Osteocyte (in vitro differentiated cells): Measurements from ENCODE around the gene SMKR1. TPM values are rescaled to one million over a fixed set of nuclear protein-coding genes. Genes with fewer than 3 reads are reported as not detected.

ENCODE experiments used
- DNase-seq: peaks from one replicate; pipeline ENCODE4 v3.0.0; 2021; ENCODE audit warnings: mixed read lengths; ENCODE audit not compliant: unreplicated experiment; ENCODE audit errors: extremely low spot score
- H3K27ac Mint-ChIP-seq: one replicate; pipeline ENCODE4 v1.8.0; 2021; ENCODE audit warnings: mild to moderate bottlenecking, mixed read lengths; ENCODE audit not compliant: unreplicated experiment
- H3K27me3 Mint-ChIP-seq: one replicate; pipeline ENCODE4 v1.8.0; 2021; ENCODE audit warnings: mixed read lengths; ENCODE audit not compliant: unreplicated experiment
- H3K36me3 Mint-ChIP-seq: one replicate; pipeline ENCODE4 v1.8.0; 2021; ENCODE audit warnings: mixed read lengths; ENCODE audit not compliant: unreplicated experiment
- H3K4me1 Mint-ChIP-seq: one replicate; pipeline ENCODE4 v1.8.0; 2021; ENCODE audit warnings: mixed read lengths; ENCODE audit not compliant: unreplicated experiment
- H3K4me3 Mint-ChIP-seq: one replicate; pipeline ENCODE4 v1.8.0; 2021; ENCODE audit warnings: mild to moderate bottlenecking, moderate library complexity, mixed read lengths; ENCODE audit not compliant: unreplicated experiment
- H3K9me3 Mint-ChIP-seq: one replicate; pipeline ENCODE4 v1.8.0; 2021; ENCODE audit warnings: mixed read lengths; ENCODE audit not compliant: unreplicated experiment
- total RNA-seq: library from RNA; stranded (reverse); gene quantifications from 2 replicates; pipeline ENCODE4 v1.2.1, GENCODE V29; 2021
- TF ChIP-seq, protein P1 (sequence below): fragments of 200-600 bp; sonication (generic); IDR thresholded peaks from 2 replicates; pipeline ENCODE4 v1.5.0; 2021; ENCODE audit warnings: antibody characterized with exemption, mild to moderate bottlenecking, moderate library complexity

The SMKR1 gene
- total RNA-seq, 1 donor from 2014 or later: not detected

DNA sequence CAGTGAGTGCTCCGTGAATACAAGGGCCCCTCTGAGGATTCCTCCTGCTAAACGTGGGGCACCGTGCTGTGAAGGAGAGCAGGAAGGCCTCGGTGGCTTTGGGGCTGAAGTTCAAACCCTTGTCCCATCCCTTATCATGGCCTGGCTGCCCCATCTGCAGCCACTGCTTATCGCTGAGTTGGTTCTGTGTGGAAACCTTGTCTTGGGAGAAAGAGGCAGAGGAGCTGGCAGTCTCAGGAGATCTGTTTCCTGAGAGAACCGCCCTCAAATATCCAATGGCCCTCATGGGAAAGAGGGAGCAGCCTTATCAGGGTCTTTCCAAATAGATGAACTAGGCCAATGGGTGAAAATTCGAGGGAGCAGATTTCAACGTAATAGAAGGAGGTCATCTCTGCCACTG is 57.2 kb downstream of the SMKR1 start:
- Mint-ChIP-seq H3K4me3 (no peak overlapping the region), H3K4me1 (no peaks in the 10 kb centered on the region), H3K36me3 (no peaks in the 10 kb centered on the region), H3K9me3 (no peaks in the 10 kb centered on the region), H3K27ac (no peak overlapping the region), H3K27me3 (peaks cover 30% of the 10 kb centered on the region)
- TF ChIP-seq, protein P1, sequence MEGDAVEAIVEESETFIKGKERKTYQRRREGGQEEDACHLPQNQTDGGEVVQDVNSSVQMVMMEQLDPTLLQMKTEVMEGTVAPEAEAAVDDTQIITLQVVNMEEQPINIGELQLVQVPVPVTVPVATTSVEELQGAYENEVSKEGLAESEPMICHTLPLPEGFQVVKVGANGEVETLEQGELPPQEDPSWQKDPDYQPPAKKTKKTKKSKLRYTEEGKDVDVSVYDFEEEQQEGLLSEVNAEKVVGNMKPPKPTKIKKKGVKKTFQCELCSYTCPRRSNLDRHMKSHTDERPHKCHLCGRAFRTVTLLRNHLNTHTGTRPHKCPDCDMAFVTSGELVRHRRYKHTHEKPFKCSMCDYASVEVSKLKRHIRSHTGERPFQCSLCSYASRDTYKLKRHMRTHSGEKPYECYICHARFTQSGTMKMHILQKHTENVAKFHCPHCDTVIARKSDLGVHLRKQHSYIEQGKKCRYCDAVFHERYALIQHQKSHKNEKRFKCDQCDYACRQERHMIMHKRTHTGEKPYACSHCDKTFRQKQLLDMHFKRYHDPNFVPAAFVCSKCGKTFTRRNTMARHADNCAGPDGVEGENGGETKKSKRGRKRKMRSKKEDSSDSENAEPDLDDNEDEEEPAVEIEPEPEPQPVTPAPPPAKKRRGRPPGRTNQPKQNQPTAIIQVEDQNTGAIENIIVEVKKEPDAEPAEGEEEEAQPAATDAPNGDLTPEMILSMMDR: no peak
- DNase-seq: no peak

DNA sequence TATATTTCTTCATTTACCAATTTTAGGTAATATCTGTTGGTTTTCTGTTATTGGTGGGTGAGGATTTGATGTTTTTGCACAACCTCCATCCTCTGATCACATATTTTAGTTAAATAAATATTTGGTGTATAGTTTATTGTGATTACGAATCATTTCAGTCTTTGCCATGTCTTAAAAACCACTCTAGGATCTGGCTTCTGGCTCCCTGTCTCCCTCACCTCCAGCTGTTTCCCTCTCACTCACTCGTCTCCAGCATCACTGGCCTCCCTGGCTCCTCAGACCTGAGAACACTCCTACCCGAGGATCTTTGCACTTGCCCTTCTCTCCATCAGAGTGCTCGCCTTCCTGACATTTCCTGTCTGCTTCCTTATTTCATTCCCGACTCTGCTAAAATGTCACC is 58.5 kb downstream of the SMKR1 start:
- peaks cover 36% of the 10 kb centered on the region for H3K27me3 Mint-ChIP-seq
- no peaks in the 10 kb centered on the region for H3K36me3 Mint-ChIP-seq
- no peak overlapping the region for H3K4me3 Mint-ChIP-seq
- DNase-seq: no peak
- TF ChIP-seq, protein P1: no peak
- H3K27ac Mint-ChIP-seq: no peak overlapping the region
- no peaks in the 10 kb centered on the region for H3K4me1 Mint-ChIP-seq
- no peaks in the 10 kb centered on the region for H3K9me3 Mint-ChIP-seq

DNA sequence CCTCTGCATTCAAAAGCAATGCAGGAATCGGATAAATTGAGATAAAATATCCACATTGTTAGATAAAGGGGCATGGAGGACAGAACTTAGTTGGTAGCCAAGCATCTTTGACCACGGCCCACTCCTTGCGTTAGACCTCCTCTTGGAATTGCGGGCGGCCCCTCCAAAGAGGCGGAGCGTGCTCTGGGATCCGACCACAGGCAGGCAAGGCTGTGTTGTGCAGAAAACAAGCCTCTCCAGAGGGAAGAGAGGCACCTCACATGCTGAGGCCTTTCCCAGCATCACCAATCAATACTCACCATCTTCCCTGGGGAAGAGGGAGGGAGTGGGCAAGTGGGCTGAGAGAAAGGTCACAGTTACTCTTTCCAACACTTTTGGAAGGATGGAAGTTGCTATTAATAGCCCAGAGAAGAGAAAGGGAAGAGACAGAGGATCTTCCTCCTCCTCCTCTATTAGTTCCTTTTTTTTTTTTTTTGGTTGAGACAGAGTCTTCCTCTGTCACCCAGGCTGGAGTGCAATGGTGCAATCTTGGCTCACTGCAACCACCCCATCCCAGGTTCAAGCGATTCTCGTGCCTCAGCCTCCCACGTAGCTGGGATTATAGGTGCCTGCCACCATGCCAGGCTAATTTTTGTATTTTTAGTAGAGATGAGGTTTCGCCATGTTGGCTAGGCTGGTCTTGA is 59.5 kb downstream of the SMKR1 start:
- DNase-seq: no peak
- H3K9me3 Mint-ChIP-seq: no peaks in the 10 kb centered on the region
- TF ChIP-seq, protein P1: no peak
- peaks cover 31% of the 10 kb centered on the region for H3K27me3 Mint-ChIP-seq
- H3K27ac Mint-ChIP-seq: no peak overlapping the region
- no peaks in the 10 kb centered on the region for H3K4me1 Mint-ChIP-seq
- no peaks in the 10 kb centered on the region for H3K36me3 Mint-ChIP-seq
- H3K4me3 Mint-ChIP-seq: no peak overlapping the region

Other genes with a start within 250 kb of the SMKR1 start
- 0.73 and 0.81 TPM in 2 replicates for gene STRIP2, start 68.1 kb upstream of the SMKR1 start, total RNA-seq
- gene NRF1, start 109.2 kb downstream of the SMKR1 start, total RNA-seq: 15.8 and 20.7 TPM in 2 replicates